ENCODE data around the gene CCDC200. TPM values are rescaled to one million over a fixed set of nuclear protein-coding genes. Genes with fewer than 3 reads are reported as not detected.
"Not testable (repeated sequence)": the region's sequence is repeated elsewhere in the genome, so short reads cannot be mapped to it uniquely, and the experiment has no call there.

CCDC200 gene
- total and polyA plus RNA-seq, 2 experiments from 2014 or later, result 0.70 TPM; not detected in 1

GRCh38 chr17:43233877-43234276, 5.5 kb upstream of the CCDC200 start, which contains the start of gene RNU2-1:
Gene RNU2-1 (minus strand): TSS chr17:43233977.
- H3K4me3 ChIP-seq; H3K9ac ChIP-seq; H3K27me3 ChIP-seq (replicated peaks; ENCODE audit: insufficient read depth); H3F3A ChIP-seq (ENCODE audit: insufficient read depth); DNase-seq; in situ Hi-C loops (cut with MboI); H4K20me1 ChIP-seq (ENCODE audit: insufficient read depth); H3K27ac ChIP-seq; H3K4me1 ChIP-seq (ENCODE audit: insufficient read depth); H3K36me3 ChIP-seq (ENCODE audit: low read depth); H3K9me3 ChIP-seq (ENCODE audit: low read depth); H3K9me2 ChIP-seq (ENCODE audit: insufficient read depth); H2AFZ ChIP-seq; H3K79me2 ChIP-seq (ENCODE audit: insufficient read depth); H3K4me2 ChIP-seq (ENCODE audit: unreplicated experiment): not testable (repeated sequence)
- no CpG with 5 or more reads among the region's 31 CpGs for WGBS, 2 experiments (ENCODE audit: low coverage in 1 of 2, low lambda C conversion rate in 2 of 2, missing lambda C conversion rate in 2 of 2)

DNA sequence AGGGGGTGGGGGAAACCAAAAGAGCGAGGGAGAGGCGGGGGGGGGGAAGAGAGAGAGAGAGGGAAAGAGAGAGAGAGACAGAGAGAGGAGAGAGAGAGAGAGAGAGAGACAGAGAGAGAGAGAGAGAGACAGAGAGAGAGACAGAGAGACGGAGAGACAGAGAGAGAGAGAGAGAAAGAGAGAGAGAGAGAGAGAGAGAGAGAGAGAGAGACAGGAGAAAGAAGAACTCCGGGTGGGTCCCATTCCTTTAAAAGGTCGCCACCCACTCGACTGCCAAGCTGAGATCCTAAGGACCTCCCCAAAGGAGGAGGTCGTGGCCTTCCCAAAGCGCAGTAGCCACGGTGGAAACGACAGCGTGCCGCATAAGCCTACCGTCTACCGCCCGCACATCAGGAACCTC, 4.8 kb upstream of the CCDC200 start:
- H4K20me1 ChIP-seq (ENCODE audit: insufficient read depth); in situ Hi-C loops (cut with MboI); H3K79me2 ChIP-seq (ENCODE audit: insufficient read depth); H3K36me3 ChIP-seq (ENCODE audit: low read depth); H3K9ac ChIP-seq; H3K9me3 ChIP-seq (ENCODE audit: low read depth); H3K4me1 ChIP-seq (ENCODE audit: insufficient read depth); H2AFZ ChIP-seq; H3K9me2 ChIP-seq (ENCODE audit: insufficient read depth); H3K4me2 ChIP-seq (ENCODE audit: unreplicated experiment); H3K27me3 ChIP-seq (replicated peaks; ENCODE audit: insufficient read depth); DNase-seq; H3F3A ChIP-seq (ENCODE audit: insufficient read depth); H3K4me3 ChIP-seq; H3K27ac ChIP-seq: not testable (repeated sequence)
- WGBS, 2 experiments (ENCODE audit: low coverage in 1 of 2, low lambda C conversion rate in 2 of 2, missing lambda C conversion rate in 2 of 2), result 2 to 21% methylated on average over 4 to 5 of the region's 15 CpGs

DNA sequence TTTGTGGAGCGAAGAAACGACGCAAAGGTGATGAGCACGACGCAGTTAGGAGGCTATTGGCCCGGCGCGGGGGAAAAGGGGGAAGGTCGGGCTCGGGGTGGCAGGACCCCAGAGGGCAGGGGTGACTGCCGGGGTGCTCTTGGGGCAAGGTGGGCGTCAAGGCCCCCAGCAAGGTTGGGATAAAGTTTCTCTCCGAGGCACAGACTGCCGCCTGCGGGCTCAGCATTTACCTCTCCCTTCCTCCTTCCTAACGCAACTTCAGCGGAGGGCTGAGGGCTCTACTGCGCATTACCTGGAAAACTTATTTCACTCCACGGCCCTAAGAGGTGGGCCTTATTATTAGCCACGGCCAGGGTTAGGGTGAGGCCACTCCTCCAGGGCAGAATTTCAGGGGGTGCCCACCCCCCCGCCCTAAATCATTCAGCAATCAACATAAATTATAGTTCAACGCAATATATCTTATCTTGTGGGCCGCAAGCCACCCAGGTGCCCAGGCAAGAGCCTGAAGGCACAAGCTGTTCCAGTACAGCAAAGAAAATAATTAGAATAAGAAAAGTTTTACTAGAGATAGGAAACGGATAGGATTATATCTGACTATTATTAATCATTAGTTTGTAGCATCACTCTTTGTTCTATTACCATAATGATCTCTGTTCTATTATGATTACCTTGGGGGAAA, 3.7 kb upstream of the CCDC200 start:
- peak overlapping the region; percentile 18 for H3K27ac ChIP-seq
- H3K9ac ChIP-seq, result peak overlapping the region; percentile 17
- H3K27me3 ChIP-seq (replicated peaks; ENCODE audit: insufficient read depth); H3K4me1 ChIP-seq (ENCODE audit: insufficient read depth); H4K20me1 ChIP-seq (ENCODE audit: insufficient read depth); H3K36me3 ChIP-seq (ENCODE audit: low read depth); in situ Hi-C loops (cut with MboI); H3K79me2 ChIP-seq (ENCODE audit: insufficient read depth); H3K9me3 ChIP-seq (ENCODE audit: low read depth); H3F3A ChIP-seq (ENCODE audit: insufficient read depth); H3K9me2 ChIP-seq (ENCODE audit: insufficient read depth): not testable (repeated sequence)
- peak; percentile 40 for DNase-seq
- peak overlapping the region; percentile 30 for H3K4me3 ChIP-seq
- 0 out of 2 replicates have a peak overlapping the region, but pooled peaks have one; percentile 1 for H2AFZ ChIP-seq
- peak overlapping the region; percentile 45 for H3K4me2 ChIP-seq (ENCODE audit: unreplicated experiment)
- 72 to 75% methylated on average over 19 to 22 of the region's 24 CpGs for WGBS, 2 experiments (ENCODE audit: low coverage in 1 of 2, low lambda C conversion rate in 2 of 2, missing lambda C conversion rate in 2 of 2)

GRCh38 chr17:43231205-43232020, 3.0 kb upstream of the CCDC200 start:
- Histone ChIP-seq H3K4me3 (peak overlapping the region; percentile 30), H2AFZ (0 out of 2 replicates have a peak overlapping the region, but pooled peaks have one; percentile 1), H3K27ac (peak overlapping the region; percentile 18), H3K4me2 (ENCODE audit: unreplicated experiment) (peak overlapping the region; percentile 45), H3K9ac (peak overlapping the region; percentile 17)
- H3K27me3 ChIP-seq (replicated peaks; ENCODE audit: insufficient read depth); H3K36me3 ChIP-seq (ENCODE audit: low read depth); H3K9me3 ChIP-seq (ENCODE audit: low read depth); DNase-seq; in situ Hi-C loops (cut with MboI); H4K20me1 ChIP-seq (ENCODE audit: insufficient read depth); H3K4me1 ChIP-seq (ENCODE audit: insufficient read depth); H3F3A ChIP-seq (ENCODE audit: insufficient read depth); H3K9me2 ChIP-seq (ENCODE audit: insufficient read depth); H3K79me2 ChIP-seq (ENCODE audit: insufficient read depth): not testable (repeated sequence)
- WGBS, 2 experiments (ENCODE audit: low coverage in 1 of 2, low lambda C conversion rate in 2 of 2, missing lambda C conversion rate in 2 of 2), result 59 to 76% methylated on average over 25 to 26 of the region's 40 CpGs

GRCh38 chr17:43226393-43226792, 2.0 kb downstream of the CCDC200 start:
- H3K4me2 ChIP-seq (ENCODE audit: unreplicated experiment), result no peak overlapping the region
- H4K20me1 ChIP-seq (ENCODE audit: insufficient read depth), result no peaks in the 10 kb centered on the region
- no peak overlapping the region for H3K9ac ChIP-seq
- TF ChIP-seq EZH2phosphoT487 (IDR thresholded peaks at IDR 0.05; ENCODE audit: insufficient read depth, low read depth) (no peak), EZH2 (IDR thresholded peaks at IDR 0.05; ENCODE audit: insufficient read depth, poor library complexity, severe bottlenecking) (no peak)
- no peaks in the 10 kb centered on the region for H3K9me3 ChIP-seq (ENCODE audit: low read depth)
- no peaks in the 10 kb centered on the region for H3K79me2 ChIP-seq (ENCODE audit: insufficient read depth)
- no peak overlapping the region for H3K4me3 ChIP-seq
- WGBS, 2 experiments (ENCODE audit: low coverage in 1 of 2, low lambda C conversion rate in 2 of 2, missing lambda C conversion rate in 2 of 2), result 92 to 94% methylated on average over 7 of the region's 7 CpGs
- no peaks in the 10 kb centered on the region for H3F3A ChIP-seq (ENCODE audit: insufficient read depth)
- no peak for DNase-seq
- no peaks in the 10 kb centered on the region for H3K36me3 ChIP-seq (ENCODE audit: low read depth)
- H3K27ac ChIP-seq, result no peak overlapping the region
- in situ Hi-C loops (cut with MboI), result no loop called here
- H3K4me1 ChIP-seq (ENCODE audit: insufficient read depth), result no peaks in the 10 kb centered on the region
- no peak overlapping the region for H2AFZ ChIP-seq
- no peaks in the 10 kb centered on the region for H3K9me2 ChIP-seq (ENCODE audit: insufficient read depth)
- no peaks in the 10 kb centered on the region for H3K27me3 ChIP-seq (replicated peaks; ENCODE audit: insufficient read depth)

Measured in GM23248 (cell line).